ENCODE results near the gene NARS2. TPM values are rescaled to one million over a fixed set of nuclear protein-coding genes. Genes with fewer than 3 reads are reported as not detected.
"Not testable (repeated sequence)": the region's sequence is repeated elsewhere in the genome, so short reads cannot be mapped to it uniquely, and the experiment has no call there.

The NARS2 gene
- total RNA-seq, 1 donor: 37.1 TPM

GRCh38 chr11:78555592-78555991, 19.1 kb downstream of the NARS2 start:
- no peak for DNase-seq (ENCODE audit: low read depth)
- H3K4me3 ChIP-seq (ENCODE audit: low read depth, low read length): no peak overlapping the region
- TF ChIP-seq, protein P1, sequence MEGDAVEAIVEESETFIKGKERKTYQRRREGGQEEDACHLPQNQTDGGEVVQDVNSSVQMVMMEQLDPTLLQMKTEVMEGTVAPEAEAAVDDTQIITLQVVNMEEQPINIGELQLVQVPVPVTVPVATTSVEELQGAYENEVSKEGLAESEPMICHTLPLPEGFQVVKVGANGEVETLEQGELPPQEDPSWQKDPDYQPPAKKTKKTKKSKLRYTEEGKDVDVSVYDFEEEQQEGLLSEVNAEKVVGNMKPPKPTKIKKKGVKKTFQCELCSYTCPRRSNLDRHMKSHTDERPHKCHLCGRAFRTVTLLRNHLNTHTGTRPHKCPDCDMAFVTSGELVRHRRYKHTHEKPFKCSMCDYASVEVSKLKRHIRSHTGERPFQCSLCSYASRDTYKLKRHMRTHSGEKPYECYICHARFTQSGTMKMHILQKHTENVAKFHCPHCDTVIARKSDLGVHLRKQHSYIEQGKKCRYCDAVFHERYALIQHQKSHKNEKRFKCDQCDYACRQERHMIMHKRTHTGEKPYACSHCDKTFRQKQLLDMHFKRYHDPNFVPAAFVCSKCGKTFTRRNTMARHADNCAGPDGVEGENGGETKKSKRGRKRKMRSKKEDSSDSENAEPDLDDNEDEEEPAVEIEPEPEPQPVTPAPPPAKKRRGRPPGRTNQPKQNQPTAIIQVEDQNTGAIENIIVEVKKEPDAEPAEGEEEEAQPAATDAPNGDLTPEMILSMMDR (IDR thresholded peaks at IDR 0.05; ENCODE audit: insufficient read depth, low read depth, low read length): no peak

DNA sequence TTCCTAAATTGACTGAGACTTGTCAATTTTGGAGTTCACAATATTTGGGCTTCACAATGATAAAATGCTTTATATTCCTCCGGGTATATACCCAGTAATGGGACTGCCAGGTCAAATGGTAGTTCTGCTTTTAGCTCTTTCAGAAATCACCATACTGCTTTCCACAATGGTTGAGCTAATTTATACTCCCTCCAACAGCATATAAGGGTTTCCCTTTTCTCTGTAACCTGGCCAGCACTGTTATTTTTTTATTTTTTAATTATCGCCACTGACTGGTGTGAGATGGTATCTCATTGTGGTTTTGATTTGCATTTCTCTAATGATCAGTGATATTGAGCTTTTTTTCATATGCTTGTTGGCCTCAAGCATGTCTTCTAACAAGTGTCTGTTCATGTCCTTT, 21.8 kb downstream of the NARS2 start:
- DNase-seq (ENCODE audit: low read depth): no peak
- no peak overlapping the region for H3K4me3 ChIP-seq (ENCODE audit: low read depth, low read length)
- TF ChIP-seq, protein P1 (IDR thresholded peaks at IDR 0.05; ENCODE audit: insufficient read depth, low read depth, low read length): no peak

GRCh38 chr11:78552139-78552538, 22.5 kb downstream of the NARS2 start:
- H3K4me3 ChIP-seq (ENCODE audit: low read depth, low read length); DNase-seq (ENCODE audit: low read depth): not testable (repeated sequence)

GRCh38 chr11:78551066-78551465, 23.6 kb downstream of the NARS2 start:
- H3K4me3 ChIP-seq (ENCODE audit: low read depth, low read length): no peak overlapping the region
- TF ChIP-seq, protein P1 (IDR thresholded peaks at IDR 0.05; ENCODE audit: insufficient read depth, low read depth, low read length): no peak
- no peak for DNase-seq (ENCODE audit: low read depth)

DNA sequence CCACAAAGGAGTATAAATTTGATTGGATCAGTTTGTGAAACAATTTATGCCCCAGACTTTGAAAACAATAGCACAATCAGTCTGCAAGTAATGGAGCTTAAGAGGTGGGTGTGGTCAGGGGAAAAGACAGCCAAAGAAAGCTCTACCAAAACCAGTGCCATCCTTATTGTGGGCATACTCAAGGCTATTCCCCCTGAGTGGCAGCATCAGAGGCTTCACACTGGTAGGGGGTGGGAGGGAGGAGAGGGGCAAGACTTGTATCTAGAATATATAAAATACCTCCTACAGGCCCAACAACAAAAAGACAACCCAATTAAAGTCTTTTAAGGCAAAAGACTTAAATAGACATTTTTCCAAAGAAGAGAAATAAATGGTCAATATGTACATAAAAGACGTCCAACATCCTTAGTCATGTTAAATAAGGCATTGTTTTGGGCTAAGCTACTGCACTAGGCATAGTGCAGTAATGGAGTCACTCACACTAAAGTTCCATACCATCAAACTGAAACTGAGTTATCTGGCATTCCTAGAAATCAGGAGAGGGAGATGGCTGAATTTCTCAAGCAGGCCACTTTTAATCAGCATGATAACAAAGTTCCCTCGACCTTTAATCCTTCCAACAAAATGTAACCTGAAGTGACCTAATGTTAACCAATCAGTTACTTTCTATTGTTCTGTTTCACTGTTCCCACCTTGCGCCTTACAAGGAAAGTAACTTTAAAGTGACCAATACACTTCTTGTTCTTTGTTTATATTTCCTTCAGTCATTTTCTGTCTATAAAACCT, 24.8 kb downstream of the NARS2 start:
- H3K4me3 ChIP-seq (ENCODE audit: low read depth, low read length): no peak overlapping the region
- DNase-seq (ENCODE audit: low read depth): no peak
- TF ChIP-seq, protein P1 (IDR thresholded peaks at IDR 0.05; ENCODE audit: insufficient read depth, low read depth, low read length): no peak

- DNase-seq (ENCODE audit: low read depth): peak; percentile 43
- H3K4me3 ChIP-seq (ENCODE audit: low read depth, low read length): no peak overlapping the region
- TF ChIP-seq, protein P1 (IDR thresholded peaks at IDR 0.05; ENCODE audit: insufficient read depth, low read depth, low read length): no peak
Observed at GRCh38 chr11:78548911-78549590, 25.6 kb downstream of the NARS2 start.

DNA sequence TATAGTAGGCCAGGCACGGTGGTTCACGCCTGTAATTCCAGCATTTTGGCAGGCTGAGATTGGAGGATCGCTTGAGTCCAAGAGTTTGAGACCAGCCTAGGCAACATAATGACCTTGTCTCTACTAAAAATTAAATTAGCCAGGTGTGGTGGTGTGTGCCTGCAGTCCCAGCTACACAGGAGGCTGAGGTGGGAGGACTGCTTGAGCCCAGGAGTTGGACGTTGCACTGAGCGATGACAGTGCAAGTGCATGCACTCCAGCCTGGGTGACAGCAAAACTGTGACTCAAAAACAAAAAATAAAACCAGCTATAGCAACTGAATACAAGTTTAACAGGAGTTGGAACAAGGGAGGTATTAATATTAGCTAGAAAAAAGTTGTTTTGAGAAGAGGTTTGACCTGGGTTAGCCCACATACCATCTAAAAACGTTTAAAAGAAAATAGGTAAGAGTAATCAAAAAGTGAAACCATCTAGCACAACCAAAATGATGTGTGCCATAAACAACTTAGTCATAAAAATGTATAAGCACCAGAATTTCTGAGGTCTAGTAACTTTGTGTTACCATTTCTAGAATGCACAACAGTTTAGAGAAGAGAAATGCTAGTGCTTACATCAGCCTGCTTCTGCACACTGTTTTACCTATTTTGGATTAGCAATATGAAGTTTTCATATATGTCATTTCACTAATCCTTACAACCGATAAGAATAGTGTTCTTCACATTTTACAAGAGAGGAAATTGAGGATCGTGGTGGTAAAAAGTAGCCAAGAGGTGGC, 26.5 kb downstream of the NARS2 start:
- peak; percentile 65 for DNase-seq (ENCODE audit: low read depth)
- no peak overlapping the region for H3K4me3 ChIP-seq (ENCODE audit: low read depth, low read length)
- TF ChIP-seq, protein P1 (IDR thresholded peaks at IDR 0.05; ENCODE audit: insufficient read depth, low read depth, low read length): no peak
